Mucosa of descending colon (tissue), 3 donors: Measurements from ENCODE around the gene MRPS11. TPM values are rescaled to one million over a fixed set of nuclear protein-coding genes. Genes with fewer than 3 reads are reported as not detected.
"Not testable (repeated sequence)": the region's sequence is repeated elsewhere in the genome, so short reads cannot be mapped to it uniquely, and the experiment has no call there.

Source experiments
- ATAC-seq: fragments of 200-7000 bp; cut with Tn5 transposase; one replicate; pipeline ENCODE4 v1.9.1; 2020; ENCODE audit warnings: mild to moderate bottlenecking, moderate library complexity
- DNase-seq, 3 donors: peaks; one replicate each; pipeline ENCODE4 v3.0.0-alpha.2; 2020
- H3K36me3 ChIP-seq: fragments of 200-600 bp; one replicate; pipeline ENCODE4 v1.8.0; 2021; ENCODE audit warnings: low read depth, mild to moderate bottlenecking
- H3K4me1 ChIP-seq: fragments of 200-600 bp; one replicate; pipeline ENCODE4 v1.8.0; 2021; ENCODE audit warnings: low read depth, mild to moderate bottlenecking
- H3K4me3 ChIP-seq: fragments of 200-600 bp; one replicate; pipeline ENCODE4 v1.8.0; 2021; ENCODE audit warnings: mild to moderate bottlenecking
- H3K9me3 ChIP-seq: fragments of 200-600 bp; one replicate; pipeline ENCODE4 v1.8.0; 2021; ENCODE audit warnings: mild to moderate bottlenecking
- CTCF ChIP-seq: fragments of 200-600 bp; IDR thresholded peaks from one replicate; pipeline ENCODE4 v1.8.0; 2022; ENCODE audit warnings: antibody characterized with exemption, mild to moderate bottlenecking
- intact Hi-C, 2 donors: fragments of 100-400 bp; cut with DNase I in 1 of 2; cut with micrococcal nuclease in 1 of 2; formaldehyde crosslinking; loops; one replicate each; pipeline versions ENCODE4 v1.11.0 to v1.11.1; 2022; cut with DNase I, micrococcal nuclease
- total RNA-seq, 3 donors: library from RNA; stranded (reverse); fragmentation: NEBNext Ultra II Directional in 2 of 3; extraction: Animal tissue kit (Norgen Biotek cat#: 25700) in 2 of 3; gene quantifications; one replicate each; pipeline versions ENCODE4 v1.2.1 to v1.2.4, GENCODE V29; 2021 to 2023
- donor health status: DM: no; HTN: no; CAD: no; lungs with moderate emphysema.
- donor health status: DM: no; HTN: no; CAD: no.
- donor health status: DM: no; HTN: yes; CAD: no.

MRPS11 gene
- total RNA-seq, 3 donors from 2014 or later, result 44.7 to 54.6 (median 52.6) TPM

GRCh38 chr15:88463870-88464532 lies 3.5 kb upstream of the MRPS11 start:
- Histone ChIP-seq H3K4me1 (peaks cover 14% of the 10 kb centered on the region), H3K36me3 (peaks cover 6% of the 10 kb centered on the region), H3K9me3 (no peaks in the 10 kb centered on the region), H3K4me3 (no peak overlapping the region)
- TF ChIP-seq CTCF, result no peak
- ATAC-seq, result no peak
- intact Hi-C loops, result no loop called here
- no peak for DNase-seq

DNA sequence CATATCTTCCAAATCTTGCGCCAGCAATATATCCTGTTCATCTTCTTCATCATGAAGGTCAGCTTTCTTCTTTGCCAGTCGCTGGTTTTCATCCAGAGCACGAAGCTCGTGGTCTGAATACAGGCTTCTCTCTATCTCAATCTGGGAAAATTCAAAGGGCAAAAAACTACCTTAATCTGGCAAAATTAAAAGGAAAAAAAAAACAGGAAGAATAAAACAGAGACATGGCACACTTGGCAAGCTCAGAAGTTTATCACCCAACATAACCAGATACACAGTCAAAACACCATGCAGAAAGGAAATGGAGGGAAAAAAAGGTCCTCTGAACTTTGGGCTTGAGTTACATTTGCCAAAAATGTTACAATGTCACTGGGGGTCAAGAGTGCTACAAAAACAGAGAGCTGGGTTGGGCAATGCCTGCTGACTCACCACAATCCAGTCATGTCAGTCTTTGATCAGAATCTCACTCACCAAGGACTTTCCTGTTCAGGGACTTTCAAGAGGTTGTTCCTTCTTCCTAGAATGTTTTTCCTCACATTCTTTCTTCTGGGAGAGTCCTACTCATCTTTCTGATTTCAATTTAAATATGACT lies 1.8 kb upstream of the MRPS11 start:
- TF ChIP-seq CTCF, result no peak
- intact Hi-C loops, result no loop called here
- Histone ChIP-seq H3K4me3 (no peak overlapping the region), H3K4me1 (peaks cover 14% of the 10 kb centered on the region), H3K9me3 (no peaks in the 10 kb centered on the region), H3K36me3 (no peaks in the 10 kb centered on the region)
- DNase-seq (no peak), ATAC-seq (no peak)

DNA sequence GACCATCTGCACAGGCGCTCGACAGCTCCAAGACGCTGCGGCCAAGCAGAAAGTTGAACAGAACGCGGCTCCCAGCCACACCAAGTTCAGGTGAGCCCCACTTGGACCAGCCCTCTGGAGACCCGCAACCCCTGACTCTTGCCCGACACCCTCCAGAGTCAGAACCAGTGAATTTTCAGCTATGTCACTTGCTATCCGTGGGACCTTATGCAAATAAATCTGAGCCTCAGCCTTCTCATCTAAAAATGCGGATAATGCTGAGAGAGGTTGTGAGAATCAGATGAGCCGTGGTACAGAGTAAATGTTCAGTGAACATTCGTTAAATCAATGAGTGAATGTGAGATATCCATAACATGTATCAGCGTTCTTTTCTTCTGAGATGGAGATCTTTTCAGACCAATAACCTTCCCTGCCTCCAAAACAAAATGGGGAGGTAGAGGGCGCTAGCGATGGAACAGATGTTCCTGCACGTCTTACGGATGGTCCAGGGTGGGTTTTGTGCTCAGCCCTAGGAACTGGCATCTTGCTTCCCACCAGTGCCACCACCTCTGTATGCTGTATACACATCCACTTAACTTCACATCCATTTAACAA lies 524 bp downstream of the MRPS11 start:
- peaks cover 14% of the 10 kb centered on the region for H3K4me1 ChIP-seq
- TF ChIP-seq CTCF, result no peak
- peak in 1 of 3 donors; percentile 34 for DNase-seq
- H3K36me3 ChIP-seq, result no peaks in the 10 kb centered on the region
- H3K9me3 ChIP-seq, result no peaks in the 10 kb centered on the region
- intact Hi-C loops, result no loop called here
- H3K4me3 ChIP-seq, result peak overlapping the region; percentile 85
- no peak for ATAC-seq

GRCh38 chr15:88468721-88469120 lies 1.2 kb downstream of the MRPS11 start:
- peaks cover 14% of the 10 kb centered on the region for H3K4me1 ChIP-seq
- H3K4me3 ChIP-seq, H3K9me3 ChIP-seq, H3K36me3 ChIP-seq, intact Hi-C loops, DNase-seq, ATAC-seq: not testable (repeated sequence)

GRCh38 chr15:88469321-88469720 lies 1.8 kb downstream of the MRPS11 start:
- H3K36me3 ChIP-seq, result no peaks in the 10 kb centered on the region
- TF ChIP-seq CTCF, result no peak
- DNase-seq (no peak), ATAC-seq (no peak)
- intact Hi-C loops, result no loop called here
- no peaks in the 10 kb centered on the region for H3K9me3 ChIP-seq
- H3K4me3 ChIP-seq, result no peak overlapping the region
- H3K4me1 ChIP-seq, result peaks cover 14% of the 10 kb centered on the region
